Endothelial cell of umbilical vein (primary cell): Measurements from ENCODE around the gene C9.

Experiments used
- JUN ChIP-seq: IDR thresholded peaks from 2 replicates; pipeline ENCODE4 v1.6.1; 2011; ENCODE audit warnings: borderline replicate concordance, low read depth; ENCODE audit not compliant: insufficient read length, insufficient read depth
- MYC ChIP-seq: IDR thresholded peaks from one replicate; pipeline ENCODE4 v1.6.1; 2011; ENCODE audit warnings: mild to moderate bottlenecking, low read depth, low read length
- POLR2AphosphoS5 ChIP-seq: IDR thresholded peaks from 2 replicates; pipeline ENCODE4 v1.6.1; 2012; ENCODE audit warnings: low read depth, mild to moderate bottlenecking, control low read depth, low read length, moderate library complexity; ENCODE audit not compliant: insufficient read depth
- TF ChIP-seq, protein P1 (sequence below), 2 donors: IDR thresholded peaks; 1 replicate in 1 of 2; 2 replicates in 1 of 2; pipeline ENCODE4 v1.5.1; 2011; ENCODE audit warnings: low read length in 2 of 2, mild to moderate bottlenecking in 2 of 2, moderate library complexity in 2 of 2, control low read depth in 1 of 2, inconsistent platforms in 1 of 2, low read depth in 1 of 2; ENCODE audit not compliant: insufficient read depth in 1 of 2; ENCODE audit errors: extremely low read depth in 1 of 2

DNA sequence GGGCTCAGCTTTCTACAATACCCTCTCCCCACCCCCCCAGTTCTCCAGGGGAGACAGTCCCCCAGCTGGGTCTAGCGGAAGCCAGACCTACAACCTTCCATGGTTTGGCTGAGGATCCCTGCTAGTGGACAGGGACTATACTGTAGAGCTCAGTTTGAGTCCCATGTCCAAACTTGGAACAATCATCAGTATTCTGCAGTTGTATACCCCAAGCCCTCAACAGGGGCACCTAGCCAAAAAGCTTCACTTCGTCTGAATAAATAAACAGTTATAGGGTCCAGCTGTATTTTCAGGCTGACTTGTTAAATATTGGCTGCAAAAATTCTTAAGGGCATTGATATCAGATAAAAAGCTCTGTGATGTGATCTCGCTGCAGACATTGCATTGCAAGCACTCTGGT is 15.4 kb upstream of the C9 start:
- no peak for TF ChIP-seq MYC
- TF ChIP-seq, protein P1, sequence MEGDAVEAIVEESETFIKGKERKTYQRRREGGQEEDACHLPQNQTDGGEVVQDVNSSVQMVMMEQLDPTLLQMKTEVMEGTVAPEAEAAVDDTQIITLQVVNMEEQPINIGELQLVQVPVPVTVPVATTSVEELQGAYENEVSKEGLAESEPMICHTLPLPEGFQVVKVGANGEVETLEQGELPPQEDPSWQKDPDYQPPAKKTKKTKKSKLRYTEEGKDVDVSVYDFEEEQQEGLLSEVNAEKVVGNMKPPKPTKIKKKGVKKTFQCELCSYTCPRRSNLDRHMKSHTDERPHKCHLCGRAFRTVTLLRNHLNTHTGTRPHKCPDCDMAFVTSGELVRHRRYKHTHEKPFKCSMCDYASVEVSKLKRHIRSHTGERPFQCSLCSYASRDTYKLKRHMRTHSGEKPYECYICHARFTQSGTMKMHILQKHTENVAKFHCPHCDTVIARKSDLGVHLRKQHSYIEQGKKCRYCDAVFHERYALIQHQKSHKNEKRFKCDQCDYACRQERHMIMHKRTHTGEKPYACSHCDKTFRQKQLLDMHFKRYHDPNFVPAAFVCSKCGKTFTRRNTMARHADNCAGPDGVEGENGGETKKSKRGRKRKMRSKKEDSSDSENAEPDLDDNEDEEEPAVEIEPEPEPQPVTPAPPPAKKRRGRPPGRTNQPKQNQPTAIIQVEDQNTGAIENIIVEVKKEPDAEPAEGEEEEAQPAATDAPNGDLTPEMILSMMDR (IDR thresholded peaks at IDR 0.05; ENCODE audit: extremely low read depth in 1 of 2, insufficient read depth in 1 of 2, low read depth in 1 of 2, low read length in 2 of 2) = no peak
- TF ChIP-seq POLR2AphosphoS5 = no peak
- no peak for TF ChIP-seq JUN
